HepG2 (cell line): Measurements from ENCODE around the gene DNM3. TPM values are rescaled to one million over a fixed set of nuclear protein-coding genes. Genes with fewer than 3 reads are reported as not detected.

ENCODE experiments used
- ATAC-seq: fragments of 200-7000 bp; cut with Tn5 transposase; 3 replicates; pipeline ENCODE4 v1.9.1; 2020; ENCODE audit warnings: mild to moderate bottlenecking, moderate library complexity
- BruUV-seq: library from RNA; stranded (reverse); fragments of 400-500 nt; replicated peaks from 2 replicates; lab custom pipeline; 2021; lab: Mats Ljungman, UMichigan
- CTCF ChIA-PET: fragments of 300-600 bp; formaldehyde crosslinking; extraction: SDS; loops from one replicate; lab custom pipeline; 2021; ENCODE audit warnings: low total read pairs, inconsistent platforms, low intra/inter-chr PET ratio; lab: Yijun Ruan, JAX
- POLR2A ChIA-PET: fragments of 350-600 bp; sonication (Branson Sonifier 250); formaldehyde crosslinking; loops from one replicate; lab custom pipeline; 2020; ENCODE audit warnings: antibody characterized with exemption, inconsistent platforms; lab: Yijun Ruan, JAX
- DNase-seq: peaks from one replicate; pipeline ENCODE4 v3.0.0-alpha.2; 2015; ENCODE audit warnings: low spot score
- FAIRE-seq: peaks from 3 replicates; lab custom pipeline; 2011; peaks lifted over from hg19 to GRCh38; lab: Jason Lieb, UNC
- H2AFZ ChIP-seq: one replicate; pipeline ENCODE4 v1.6.1; 2011; ENCODE audit warnings: low read length, inconsistent platforms
- H3K27ac ChIP-seq: fragments of 300-600 bp; 3 replicates; pipeline ENCODE4 v1.8.0; 2011; ENCODE audit warnings: mixed run types, mild to moderate bottlenecking, mixed read lengths, low read length, inconsistent platforms; ENCODE audit not compliant: insufficient read depth; ENCODE audit errors: extremely low read length
- H3K27me3 ChIP-seq, 2 experiments: fragments of 200-600 bp in 1 of 2; 2 replicates in 1 of 2; 3 replicates in 1 of 2; pipeline versions ENCODE4 v1.6.0 to v1.8.0; 2011; ENCODE audit warnings: low read length in 2 of 2, mild to moderate bottlenecking in 2 of 2, moderate library complexity in 2 of 2, inconsistent platforms in 1 of 2; ENCODE audit not compliant: insufficient read depth in 2 of 2, control insufficient read depth in 1 of 2
- H3K36me3 ChIP-seq, 2 experiments: fragments of 200-600 bp in 1 of 2; replicated peaks in 1 of 2; 2 replicates in 1 of 2; 3 replicates in 1 of 2; pipeline versions ENCODE4 v1.5.1 to v1.8.0; 2011; ENCODE audit warnings: low read length in 2 of 2, inconsistent platforms in 1 of 2; ENCODE audit not compliant: insufficient read depth in 2 of 2, control insufficient read depth in 1 of 2
- H3K4me1 ChIP-seq: 2 replicates; pipeline ENCODE4 v1.5.1; 2012; ENCODE audit warnings: low read length, inconsistent platforms; ENCODE audit not compliant: insufficient read depth
- H3K4me2 ChIP-seq: 2 replicates; pipeline ENCODE4 v1.6.0; 2011; ENCODE audit warnings: low read depth, low read length, inconsistent platforms
- H3K4me3 ChIP-seq, 3 experiments: fragments of 200-600 bp in 1 of 3; sonication (generic), shearing (Covaris generic) in 1 of 3; replicated peaks in 1 of 3; 2 replicates each; pipeline ENCODE4 v1.5.1; 2011 to 2016; ENCODE audit warnings: low read length in 3 of 3, inconsistent platforms in 2 of 3, low read depth in 2 of 3, mild to moderate bottlenecking in 2 of 3, control low read depth in 1 of 3, mixed read lengths in 1 of 3; ENCODE audit not compliant: insufficient read depth in 1 of 3
- H3K79me2 ChIP-seq: one replicate; pipeline ENCODE4 v1.6.1; 2011; ENCODE audit warnings: low read length, inconsistent platforms; ENCODE audit not compliant: insufficient read depth
- H3K9ac ChIP-seq: 2 replicates; pipeline ENCODE4 v1.6.0; 2011; ENCODE audit warnings: mild to moderate bottlenecking, low read depth, low read length, inconsistent platforms; ENCODE audit not compliant: insufficient read depth
- H3K9me3 ChIP-seq: 2 replicates; pipeline ENCODE4 v1.5.1; 2012; ENCODE audit warnings: mild to moderate bottlenecking, low read length
- H4K20me1 ChIP-seq: 2 replicates; pipeline ENCODE4 v1.6.0; 2011; ENCODE audit warnings: inconsistent platforms, mild to moderate bottlenecking, low read length, moderate library complexity; ENCODE audit not compliant: insufficient read depth
- BRCA1 ChIP-seq: sonication (generic); formaldehyde crosslinking; IDR thresholded peaks from 2 replicates; pipeline ENCODE4 v1.4.0; 2020; ENCODE audit warnings: missing genetic modification reagents
- GZF1 ChIP-seq: sonication (generic); formaldehyde crosslinking; IDR thresholded peaks from 2 replicates; pipeline ENCODE4 v1.5.1; 2020; ENCODE audit warnings: mild to moderate bottlenecking, missing genetic modification reagents
- HIVEP1 ChIP-seq: sonication (generic); formaldehyde crosslinking; IDR thresholded peaks from 2 replicates; pipeline ENCODE4 v1.4.0; 2020; ENCODE audit warnings: mild to moderate bottlenecking, missing genetic modification reagents
- KMT2B ChIP-seq: IDR thresholded peaks from 2 replicates; pipeline ENCODE4 v1.6.1; 2016; ENCODE audit warnings: missing genetic modification reagents, missing compliant biosample characterization
- MEIS1 ChIP-seq: sonication (generic); formaldehyde crosslinking; IDR thresholded peaks from 2 replicates; pipeline ENCODE4 v1.9.0; 2021; ENCODE audit warnings: mild to moderate bottlenecking, missing genetic modification reagents, moderate library complexity, borderline replicate concordance
- NFRKB ChIP-seq: fragments of 450-650 bp; IDR thresholded peaks from 2 replicates; pipeline ENCODE4 v1.6.1; 2017
- PHF5A ChIP-seq: IDR thresholded peaks from one replicate; pipeline ENCODE4 v1.6.1; 2018; ENCODE audit warnings: low read depth, missing genetic modification reagents; ENCODE audit not compliant: unreplicated experiment
- ZNF441 ChIP-seq: sonication (generic); formaldehyde crosslinking; IDR thresholded peaks from 2 replicates; pipeline ENCODE4 v1.7.0; 2021; ENCODE audit warnings: missing genetic modification reagents, borderline replicate concordance
- ZNF468 ChIP-seq: sonication (generic); formaldehyde crosslinking; IDR thresholded peaks from 2 replicates; pipeline ENCODE4 v1.8.0; 2022; ENCODE audit warnings: mild to moderate bottlenecking, moderate library complexity, missing genetic modification reagents
- ZSCAN30 ChIP-seq: sonication (generic); formaldehyde crosslinking; IDR thresholded peaks from 2 replicates; pipeline ENCODE4 v1.5.0; 2020; ENCODE audit warnings: mild to moderate bottlenecking, missing genetic modification reagents
- WGBS: methylation state at CpG from one replicate; pipeline ENCODE4 v1.1.6; 2017; ENCODE audit warnings: low lambda C conversion rate; 5-methylcytosine and 5-hydroxymethylcytosine counted together
- in situ Hi-C: cut with HindIII; loops from 2 replicates; pipeline ENCODE4 v1.10.0; 2017; ENCODE audit warnings: low pct_unique_long_range_greater_than_20kb; ENCODE audit not compliant: extremely low pct_ligation_motif_present
- intact Hi-C: fragments of 100-400 bp; cut with micrococcal nuclease; formaldehyde crosslinking; loops from one replicate; pipeline ENCODE4 v1.10.0; 2022; ENCODE audit not compliant: unreplicated experiment
- polyA plus RNA-seq, 8 experiments: library from polyadenylated mRNA; depleted of rRNA in 3 of 8; stranded (reverse) in 7 of 8; unstranded in 1 of 8; fragments of >200 nt; fragmentation: Illumina TruSeq in 4 of 8; extraction: Trizol in 4 of 8; gene quantifications; 2 replicates each; pipeline versions ENCODE4 v1.2.1 to v1.2.3, GENCODE V29; 2011 to 2016; ENCODE audit warnings: low read depth in 4 of 8, missing spikeins in 1 of 8, mixed read lengths in 1 of 8; ENCODE audit not compliant: insufficient read depth in 1 of 8
- total RNA-seq, 5 experiments: library from RNA; depleted of rRNA; stranded (reverse); fragments of >200 nt; fragmentation: Illumina TruSeq; extraction: Trizol; gene quantifications; 2 replicates each; pipeline ENCODE4 v1.2.3, GENCODE V29; 2016; ENCODE audit warnings: low read depth in 1 of 5
- TF ChIP-seq, protein P1 (sequence below): sonication (generic); formaldehyde crosslinking; IDR thresholded peaks from 2 replicates; pipeline ENCODE4 v1.5.0; 2020; ENCODE audit warnings: missing genetic modification reagents, mild to moderate bottlenecking, borderline replicate concordance
- TF ChIP-seq, protein P2 (sequence below): sonication (generic); formaldehyde crosslinking; IDR thresholded peaks from 2 replicates; pipeline ENCODE4 v1.4.0; 2020; ENCODE audit warnings: missing genetic modification reagents
- TF ChIP-seq, protein P3 (sequence below): sonication (generic); formaldehyde crosslinking; conservative IDR thresholded peaks from 2 replicates; pipeline ENCODE4 v1.4.0; 2020; ENCODE audit warnings: mild to moderate bottlenecking, missing genetic modification reagents, moderate library complexity

DNM3 gene
- total and polyA plus RNA-seq, 2 of the 13 experiments (the other 11 are each of a cell fraction or from before 2014, with no cell fraction given) = 0.05 TPM; not detected in 1

DNA sequence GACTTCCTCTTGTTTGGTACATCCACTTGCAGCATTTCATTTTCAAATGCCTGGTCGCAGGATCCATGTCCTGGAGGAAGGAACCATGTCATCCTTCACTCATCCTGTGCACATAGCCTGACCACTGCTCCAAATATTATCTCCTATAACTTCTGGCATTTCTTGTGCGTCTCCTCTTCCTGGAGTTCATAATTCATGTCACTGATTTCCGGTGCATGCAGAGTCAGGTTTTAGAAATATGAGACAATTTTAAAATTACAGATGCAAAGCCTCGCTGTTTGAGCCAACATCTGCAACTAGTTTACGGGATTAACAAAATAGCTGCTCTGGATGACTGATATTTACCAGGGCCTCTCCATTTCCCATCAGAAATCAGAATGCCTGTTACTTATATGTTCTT is 268.1 kb downstream of the DNM3 start:
- BruUV-seq = no TSS peak
- Histone ChIP-seq H3K36me3 (no peaks in the 10 kb centered on the region), H3K9me3 (no peaks in the 10 kb centered on the region), H4K20me1 (no peaks in the 10 kb centered on the region), H3K27me3 (no peaks in the 10 kb centered on the region), H3K79me2 (no peaks in the 10 kb centered on the region), H3K9ac (no peak overlapping the region), H2AFZ (no peak overlapping the region), H3K4me2 (no peak overlapping the region), H3K27ac (no peak overlapping the region), H3K4me1 (no peaks in the 10 kb centered on the region), H3K4me3 (no peak overlapping the region)
- FAIRE-seq (no peak), ATAC-seq (no peak), DNase-seq (no peak)
- POLR2A ChIA-PET = no interaction called here
- TF ChIP-seq GZF1 (no peak), BRCA1 (CRISPR knock-in tag) (no peak), PHF5A (CRISPR knock-in tag) (no peak), ZNF441 (CRISPR knock-in tag) (no peak), ZSCAN30 (CRISPR knock-in tag) (no peak)
- TF ChIP-seq, protein P1, sequence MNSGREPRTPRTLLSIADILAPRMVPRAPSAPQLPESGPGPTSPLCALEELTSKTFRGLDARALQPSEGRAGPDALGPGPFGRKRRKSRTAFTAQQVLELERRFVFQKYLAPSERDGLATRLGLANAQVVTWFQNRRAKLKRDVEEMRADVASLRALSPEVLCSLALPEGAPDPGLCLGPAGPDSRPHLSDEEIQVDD (CRISPR knock-in tag) = no peak
- 4% methylated on average over 5 of the region's 5 CpGs for WGBS
- CTCF ChIA-PET = no interaction called here
- intact Hi-C loops (no loop called here), in situ Hi-C loops (no loop called here)

DNA sequence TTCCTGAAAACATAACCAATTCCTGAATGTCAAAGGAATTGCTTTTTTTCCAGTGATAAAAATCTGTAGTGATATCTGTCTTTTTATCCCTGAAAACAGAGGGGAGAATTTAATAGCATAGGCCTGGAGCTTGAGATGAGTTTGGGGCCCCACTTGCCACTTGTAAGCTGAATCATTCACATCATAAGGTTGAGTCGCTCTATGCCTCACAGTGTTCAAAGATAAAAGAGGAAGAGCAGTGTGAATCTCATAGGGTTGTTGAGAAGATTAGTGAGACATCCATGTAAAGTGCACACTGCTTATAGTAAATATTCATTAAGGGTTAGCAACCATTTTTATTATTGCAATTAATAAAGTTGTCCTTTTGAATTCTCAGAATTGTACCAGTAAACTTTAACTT is 271.3 kb downstream of the DNM3 start:
- Histone ChIP-seq H2AFZ (no peak overlapping the region), H3K36me3 (no peaks in the 10 kb centered on the region), H3K79me2 (no peaks in the 10 kb centered on the region), H3K27me3 (no peaks in the 10 kb centered on the region), H3K4me3 (no peak overlapping the region), H3K4me2 (no peak overlapping the region), H3K27ac (no peak overlapping the region), H3K4me1 (no peaks in the 10 kb centered on the region), H3K9me3 (no peaks in the 10 kb centered on the region), H3K9ac (no peak overlapping the region), H4K20me1 (no peaks in the 10 kb centered on the region)
- no TSS peak for BruUV-seq
- in situ Hi-C loops = no loop called here
- intact Hi-C loops = no loop called here
- no peak for DNase-seq
- ChIA-PET POLR2A (no interaction called here), CTCF (no interaction called here)
- FAIRE-seq = no peak
- no peak for ATAC-seq
- 62% methylated on average over 1 of the region's 1 CpG for WGBS
- no peak for TF ChIP-seq KMT2B
- TF ChIP-seq ZNF468 (CRISPR knock-in tag) = no peak
- TF ChIP-seq, protein P2, sequence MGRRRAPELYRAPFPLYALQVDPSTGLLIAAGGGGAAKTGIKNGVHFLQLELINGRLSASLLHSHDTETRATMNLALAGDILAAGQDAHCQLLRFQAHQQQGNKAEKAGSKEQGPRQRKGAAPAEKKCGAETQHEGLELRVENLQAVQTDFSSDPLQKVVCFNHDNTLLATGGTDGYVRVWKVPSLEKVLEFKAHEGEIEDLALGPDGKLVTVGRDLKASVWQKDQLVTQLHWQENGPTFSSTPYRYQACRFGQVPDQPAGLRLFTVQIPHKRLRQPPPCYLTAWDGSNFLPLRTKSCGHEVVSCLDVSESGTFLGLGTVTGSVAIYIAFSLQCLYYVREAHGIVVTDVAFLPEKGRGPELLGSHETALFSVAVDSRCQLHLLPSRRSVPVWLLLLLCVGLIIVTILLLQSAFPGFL (CRISPR knock-in tag) = no peak
- TF ChIP-seq HIVEP1 (CRISPR knock-in tag) = no peak
- no peak for TF ChIP-seq MEIS1
- TF ChIP-seq NFRKB = no peak
- TF ChIP-seq, protein P3, sequence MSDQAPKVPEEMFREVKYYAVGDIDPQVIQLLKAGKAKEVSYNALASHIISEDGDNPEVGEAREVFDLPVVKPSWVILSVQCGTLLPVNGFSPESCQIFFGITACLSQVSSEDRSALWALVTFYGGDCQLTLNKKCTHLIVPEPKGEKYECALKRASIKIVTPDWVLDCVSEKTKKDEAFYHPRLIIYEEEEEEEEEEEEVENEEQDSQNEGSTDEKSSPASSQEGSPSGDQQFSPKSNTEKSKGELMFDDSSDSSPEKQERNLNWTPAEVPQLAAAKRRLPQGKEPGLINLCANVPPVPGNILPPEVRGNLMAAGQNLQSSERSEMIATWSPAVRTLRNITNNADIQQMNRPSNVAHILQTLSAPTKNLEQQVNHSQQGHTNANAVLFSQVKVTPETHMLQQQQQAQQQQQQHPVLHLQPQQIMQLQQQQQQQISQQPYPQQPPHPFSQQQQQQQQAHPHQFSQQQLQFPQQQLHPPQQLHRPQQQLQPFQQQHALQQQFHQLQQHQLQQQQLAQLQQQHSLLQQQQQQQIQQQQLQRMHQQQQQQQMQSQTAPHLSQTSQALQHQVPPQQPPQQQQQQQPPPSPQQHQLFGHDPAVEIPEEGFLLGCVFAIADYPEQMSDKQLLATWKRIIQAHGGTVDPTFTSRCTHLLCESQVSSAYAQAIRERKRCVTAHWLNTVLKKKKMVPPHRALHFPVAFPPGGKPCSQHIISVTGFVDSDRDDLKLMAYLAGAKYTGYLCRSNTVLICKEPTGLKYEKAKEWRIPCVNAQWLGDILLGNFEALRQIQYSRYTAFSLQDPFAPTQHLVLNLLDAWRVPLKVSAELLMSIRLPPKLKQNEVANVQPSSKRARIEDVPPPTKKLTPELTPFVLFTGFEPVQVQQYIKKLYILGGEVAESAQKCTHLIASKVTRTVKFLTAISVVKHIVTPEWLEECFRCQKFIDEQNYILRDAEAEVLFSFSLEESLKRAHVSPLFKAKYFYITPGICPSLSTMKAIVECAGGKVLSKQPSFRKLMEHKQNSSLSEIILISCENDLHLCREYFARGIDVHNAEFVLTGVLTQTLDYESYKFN (CRISPR knock-in tag) = no peak
